Activated CD4-positive, alpha-beta T cell treated with anti-CD3 and anti-CD28 coated beads, Interleukin-2, amount 50 U/mL, for 24 hours (primary cell): Measurements from ENCODE around the gene KNCN.

Experiments
- DNase-seq, 2 donors: peaks; one replicate each; pipeline ENCODE4 v3.0.0-alpha.2; 2020; ENCODE audit warnings: low read depth in 1 of 2, low spot score in 1 of 2

KNCN gene

DNA sequence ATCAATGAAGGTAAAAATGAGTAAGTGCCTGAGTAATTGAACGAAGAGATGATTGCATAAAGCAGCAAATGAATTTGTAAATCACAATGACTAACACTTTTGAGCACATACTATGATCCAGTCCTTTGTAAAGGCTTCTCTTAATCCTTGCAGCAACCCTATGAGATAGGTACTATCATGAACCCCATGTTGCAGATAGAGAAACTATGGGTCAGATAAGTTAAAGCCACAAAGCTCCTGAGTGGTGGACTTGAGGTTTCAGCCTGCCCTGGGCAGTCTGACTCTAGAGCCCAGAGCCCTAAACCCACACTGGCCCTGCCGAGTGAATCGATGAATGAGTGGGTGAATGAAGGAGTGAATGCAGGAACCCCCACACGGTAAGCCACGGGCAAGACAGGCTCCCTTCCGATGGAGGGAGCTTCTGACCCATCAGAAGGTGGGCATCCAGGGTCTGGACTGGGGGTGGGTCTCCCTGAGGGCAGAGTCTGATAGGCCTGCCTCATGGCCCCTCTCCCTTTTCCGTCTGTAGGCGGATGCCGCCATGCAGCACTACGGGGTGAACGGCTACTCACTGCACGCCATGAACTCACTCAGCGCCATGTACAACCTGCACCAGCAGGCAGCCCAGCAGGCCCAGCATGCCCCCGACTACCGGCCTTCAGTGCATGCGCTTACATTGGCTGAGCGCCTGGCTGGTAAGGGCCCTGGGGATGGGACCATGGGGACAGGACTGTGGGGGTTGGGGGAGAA is 44.8 kb downstream of the KNCN start:
- no peak for DNase-seq

DNA sequence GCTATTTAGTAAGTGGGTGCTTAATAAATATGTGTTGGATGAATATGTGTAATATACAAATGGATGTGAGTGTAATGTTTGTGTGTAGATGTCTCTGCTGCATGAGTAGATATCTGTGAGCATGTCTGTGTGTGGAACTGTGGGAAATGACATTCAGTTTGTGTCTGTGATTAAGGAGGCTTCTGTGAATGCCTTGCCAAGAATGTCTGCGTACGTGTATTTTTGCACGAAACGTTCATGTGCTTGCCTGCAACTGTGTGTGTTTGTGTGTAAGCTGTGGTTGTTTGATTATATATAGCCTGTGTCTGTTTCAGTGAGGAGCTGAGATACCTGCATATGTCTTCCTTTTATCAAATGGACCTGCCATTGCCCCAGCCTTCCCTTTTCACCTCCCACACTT is 48.0 kb downstream of the KNCN start:
- DNase-seq = no peak

DNA sequence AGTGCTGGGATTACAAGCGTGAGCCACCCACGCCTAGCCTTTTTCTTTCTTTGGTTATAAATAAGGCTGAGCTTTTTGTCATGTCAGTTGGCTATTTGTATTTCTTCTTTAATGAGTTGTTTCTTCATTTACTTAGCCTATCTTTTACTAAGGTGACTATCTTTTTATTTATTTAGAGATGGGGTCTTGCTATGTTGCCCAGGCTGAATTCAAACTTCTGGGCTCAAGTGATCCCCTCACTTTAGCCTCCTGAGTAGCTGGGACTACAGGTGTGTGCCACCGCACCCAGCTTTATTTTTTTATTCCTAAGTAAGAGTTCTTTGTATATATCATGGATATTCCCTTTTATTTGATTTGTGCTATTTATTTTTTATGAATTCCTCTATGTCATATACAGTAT is 49.9 kb downstream of the KNCN start:
- no peak for DNase-seq

DNA sequence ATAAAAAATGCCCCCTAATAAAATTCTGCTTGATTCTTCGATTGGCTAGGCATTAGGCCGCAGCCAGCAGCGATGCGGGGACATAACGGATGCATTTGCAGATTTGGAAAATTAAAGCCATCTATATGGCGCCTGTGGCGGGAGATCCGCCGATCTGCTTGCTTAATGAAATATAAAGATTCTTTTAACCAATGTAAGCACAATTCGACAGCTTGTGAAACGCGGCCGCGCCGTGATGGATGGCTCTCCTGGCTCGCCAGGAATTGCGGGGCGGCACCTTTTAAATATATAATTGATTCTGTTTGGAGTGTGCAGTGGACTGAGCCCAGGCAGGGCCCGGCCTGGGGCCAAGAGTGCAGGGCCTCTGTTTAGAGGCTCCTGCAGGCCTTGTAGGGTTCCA is 53.8 kb downstream of the KNCN start:
- no peak for DNase-seq

DNA sequence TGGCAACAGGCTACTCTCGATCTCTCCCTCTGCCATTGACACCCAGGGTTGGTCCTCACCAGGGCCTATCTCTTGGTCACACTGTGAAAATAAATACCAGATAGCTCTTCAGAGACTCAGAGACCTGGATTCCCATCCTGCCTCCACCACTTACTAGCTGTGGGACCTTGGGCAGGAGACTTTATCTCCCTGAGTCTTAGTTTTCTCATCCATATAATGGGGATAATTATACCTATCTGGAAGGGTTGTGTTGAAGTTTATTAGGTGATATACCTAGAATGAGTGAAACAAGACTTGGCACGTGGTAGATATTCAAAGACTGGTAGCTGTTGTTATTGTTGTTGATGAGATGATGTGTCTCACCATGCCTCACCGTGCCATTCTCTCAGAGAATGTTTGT is 54.4 kb downstream of the KNCN start:
- DNase-seq = no peak

DNA sequence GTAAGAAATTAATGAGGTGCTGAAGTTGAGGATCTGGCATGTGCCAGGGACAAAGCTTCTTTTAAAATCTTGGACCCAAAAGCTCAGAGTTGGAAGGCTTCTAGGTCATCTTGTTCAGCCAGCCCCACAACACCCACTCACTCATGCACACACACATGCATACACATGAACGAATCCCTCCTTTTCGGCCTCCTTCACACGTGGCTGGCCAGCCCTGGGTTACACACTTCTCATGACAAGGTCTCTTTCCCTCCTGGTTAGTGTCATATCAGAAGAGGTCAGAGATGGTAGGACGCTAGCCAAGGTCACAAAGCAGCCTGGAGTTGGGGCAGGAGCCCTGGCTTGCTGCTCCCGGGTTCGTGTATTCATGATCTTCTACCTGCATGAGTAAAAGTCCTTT is 54.9 kb downstream of the KNCN start:
- DNase-seq = no peak

DNA sequence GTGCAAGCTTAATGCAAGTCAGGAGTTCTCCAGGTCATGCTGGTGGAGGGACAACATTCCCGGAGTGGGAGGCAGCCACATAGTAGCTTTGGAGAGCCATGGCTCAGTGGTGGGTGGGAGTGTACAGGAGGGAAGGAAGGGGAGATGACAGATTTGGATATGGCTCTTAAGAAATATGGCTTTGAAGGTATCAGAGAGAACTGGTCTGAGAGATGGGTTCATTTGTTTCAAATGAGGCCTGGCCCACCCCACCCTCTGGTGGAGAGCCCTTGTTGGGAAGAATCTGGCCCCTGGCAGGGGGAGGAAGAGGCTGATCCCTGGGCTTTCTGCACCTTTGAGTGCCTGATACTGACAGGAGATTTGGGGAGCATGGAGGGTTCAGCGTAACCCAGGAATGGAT is 55.7 kb downstream of the KNCN start:
- no peak for DNase-seq
